K562 (cell line): Measurements from ENCODE around the gene WLS. TPM values are rescaled to one million over a fixed set of nuclear protein-coding genes. Genes with fewer than 3 reads are reported as not detected.

Source experiments
- ATAC-seq: fragments of 200-7000 bp; cut with Tn5 transposase; 3 replicates; pipeline ENCODE4 v1.9.1; 2020; ENCODE audit warnings: moderate library complexity
- BruUV-seq: library from RNA; stranded (reverse); fragments of 400-500 nt; replicated peaks from 2 replicates; lab custom pipeline; 2021; lab: Mats Ljungman, UMichigan
- CTCF ChIA-PET: fragments of 300-600 bp; formaldehyde crosslinking; extraction: SDS; loops from one replicate; lab custom pipeline; 2021; ENCODE audit warnings: low intra/inter-chr PET ratio; lab: Yijun Ruan, JAX
- POLR2A ChIA-PET: fragments of 300-600, 350-650 bp; sonication (Branson Sonifier 250); formaldehyde crosslinking; extraction: SDS; loops from one replicate; lab custom pipeline; 2021; ENCODE audit warnings: antibody characterized with exemption, inconsistent platforms; lab: Yijun Ruan, JAX
- DNase-seq, 4 experiments: peaks; one replicate each; pipeline versions ENCODE4 v3.0.0 to v3.0.0-alpha.2; 2011 to 2018; ENCODE audit warnings: low spot score in 3 of 4, mixed read lengths in 3 of 4; ENCODE audit errors: extremely low read depth in 1 of 4
- FAIRE-seq: peaks from 2 replicates; lab custom pipeline; 2011; peaks lifted over from hg19 to GRCh38; lab: Jason Lieb, UNC
- H2AFZ ChIP-seq: 2 replicates; pipeline ENCODE4 v1.6.0; 2011; ENCODE audit warnings: low read depth, low read length, control low read depth, inconsistent platforms
- H3K27ac ChIP-seq: fragments of 200-600 bp; 3 replicates; pipeline ENCODE4 v1.8.0; 2011; ENCODE audit warnings: low read depth, mild to moderate bottlenecking, control low read depth, inconsistent platforms, low read length, moderate library complexity, mixed read lengths; ENCODE audit errors: extremely low read depth
- H3K27me3 ChIP-seq, 2 experiments: fragments of 300-600 bp in 1 of 2; 2 replicates in 1 of 2; 3 replicates in 1 of 2; pipeline versions ENCODE4 v1.6.0 to v1.8.0; 2011; ENCODE audit warnings: inconsistent platforms in 2 of 2, low read length in 2 of 2, mild to moderate bottlenecking in 1 of 2, mixed read lengths in 1 of 2, moderate library complexity in 1 of 2; ENCODE audit not compliant: control insufficient read depth in 2 of 2, insufficient read depth in 2 of 2
- H3K36me3 ChIP-seq: fragments of 300-600 bp; 3 replicates; pipeline ENCODE4 v1.8.0; 2011; ENCODE audit warnings: mild to moderate bottlenecking, low read length, inconsistent platforms; ENCODE audit not compliant: control insufficient read depth, insufficient read depth
- H3K4me1 ChIP-seq, 2 experiments: fragments of 200-600 bp in 1 of 2; replicated peaks in 1 of 2; 2 replicates in 1 of 2; 3 replicates in 1 of 2; pipeline versions ENCODE4 v1.5.1 to v1.8.0; 2011; ENCODE audit warnings: inconsistent platforms in 2 of 2, low read length in 2 of 2, mild to moderate bottlenecking in 1 of 2, mixed read lengths in 1 of 2, moderate library complexity in 1 of 2; ENCODE audit not compliant: control insufficient read depth in 2 of 2, insufficient read depth in 2 of 2
- H3K4me2 ChIP-seq: 2 replicates; pipeline ENCODE4 v1.6.1; 2011; ENCODE audit warnings: low read length, control low read depth, inconsistent platforms, mixed read lengths; ENCODE audit not compliant: insufficient read depth
- H3K4me3 ChIP-seq: fragments of 200-600 bp; sonication (generic), shearing (Covaris generic); 2 replicates; pipeline ENCODE4 v1.5.1; 2016; ENCODE audit warnings: control low read depth, inconsistent platforms
- H3K79me2 ChIP-seq: fragments of 200-600 bp; 3 replicates; pipeline ENCODE4 v1.8.0; 2011; ENCODE audit warnings: low read length, inconsistent platforms; ENCODE audit not compliant: control insufficient read depth, insufficient read depth
- H3K9ac ChIP-seq, 2 experiments: 2 replicates each; pipeline versions ENCODE4 v1.6.0 to v1.6.1; 2011; ENCODE audit warnings: low read depth in 2 of 2, low read length in 2 of 2, control low read depth in 1 of 2, inconsistent platforms in 1 of 2, mild to moderate bottlenecking in 1 of 2, mixed read lengths in 1 of 2; ENCODE audit not compliant: insufficient read depth in 1 of 2
- H3K9me1 ChIP-seq: one replicate; pipeline ENCODE4 v1.6.0; 2011; ENCODE audit warnings: inconsistent platforms, mild to moderate bottlenecking, low read length, moderate library complexity; ENCODE audit not compliant: control insufficient read depth, insufficient read depth
- H3K9me3 ChIP-seq: replicated peaks from 2 replicates; pipeline ENCODE4 v1.5.1; 2011; ENCODE audit warnings: low read depth, low read length, inconsistent platforms; ENCODE audit not compliant: control insufficient read depth, insufficient read depth
- H4K20me1 ChIP-seq: replicated peaks from 2 replicates; pipeline ENCODE4 v1.6.1; 2011; ENCODE audit warnings: low read length, inconsistent platforms, mixed read lengths; ENCODE audit not compliant: control insufficient read depth, insufficient read depth
- CREB1 ChIP-seq, 2 experiments: sonication (generic) in 1 of 2; formaldehyde crosslinking in 1 of 2; IDR thresholded peaks; 2 replicates each; pipeline versions ENCODE4 v1.6.1 to v1.8.0; 2012 to 2022; ENCODE audit warnings: inconsistent platforms in 1 of 2, mild to moderate bottlenecking in 1 of 2, missing genetic modification reagents in 1 of 2, moderate library complexity in 1 of 2
- E2F8 ChIP-seq: fragments of 450-650 bp; IDR thresholded peaks from 2 replicates; pipeline ENCODE4 v1.7.1; 2018; ENCODE audit warnings: mild to moderate bottlenecking, low read depth; ENCODE audit not compliant: partially characterized antibody
- ELK3 ChIP-seq: fragments of 450-650 bp; formaldehyde crosslinking; IDR thresholded peaks from 2 replicates; pipeline ENCODE4 v1.4.0; 2020; ENCODE audit warnings: mild to moderate bottlenecking
- NR4A1 ChIP-seq, 2 experiments: fragments of 250-450 bp in 1 of 2; fragments of 450-650 bp in 1 of 2; sonication (Bioruptor Pico) in 1 of 2; IDR thresholded peaks; 2 replicates each; pipeline versions ENCODE4 v1.4.0 to v1.6.1; 2016 to 2020; ENCODE audit warnings: mild to moderate bottlenecking in 2 of 2, missing compliant biosample characterization in 1 of 2, missing genetic modification characterization in 1 of 2, moderate library complexity in 1 of 2
- POU5F1 ChIP-seq: fragments of 150-350 bp; IDR thresholded peaks from 2 replicates; pipeline ENCODE4 v1.6.1; 2014; ENCODE audit warnings: borderline replicate concordance, low read length, low read depth, mild to moderate bottlenecking; ENCODE audit not compliant: partially characterized antibody
- TAF9B ChIP-seq: fragments of 450-650 bp; IDR thresholded peaks from 2 replicates; pipeline ENCODE4 v1.6.1; 2018; ENCODE audit warnings: mild to moderate bottlenecking; ENCODE audit not compliant: partially characterized antibody
- TCF7L2 ChIP-seq: fragments of 150-350 bp; IDR thresholded peaks from 2 replicates; pipeline ENCODE4 v1.6.1; 2016; ENCODE audit warnings: low read depth, mild to moderate bottlenecking, low read length, moderate library complexity
- TSC22D4 ChIP-seq: fragments of 450-650 bp; IDR thresholded peaks from 2 replicates; pipeline ENCODE4 v1.6.1; 2016; ENCODE audit warnings: missing genetic modification characterization, missing biosample characterization, control low read depth
- ZEB2 ChIP-seq: fragments of 450-650 bp; IDR thresholded peaks from 2 replicates; pipeline ENCODE4 v1.6.1; 2016
- ZNF280B ChIP-seq: fragments of 250-450 bp; sonication (Bioruptor Pico); IDR thresholded peaks from 2 replicates; pipeline ENCODE4 v1.5.1; 2021; ENCODE audit warnings: mild to moderate bottlenecking
- ZNF584 ChIP-seq: fragments of 200-800 bp; sonication (Bioruptor generic); IDR thresholded peaks from 2 replicates; pipeline ENCODE4 v1.6.1; 2016; ENCODE audit warnings: low read depth, mild to moderate bottlenecking, missing genetic modification characterization, missing compliant biosample characterization
- WGBS: fragments of 100-300 bp; shearing (Covaris generic); methylation state at CpG from one replicate; pipeline ENCODE4 v1.1.6; 2016; ENCODE audit warnings: low coverage, mixed read lengths; ENCODE audit not compliant: insufficient coverage; ENCODE audit errors: missing lambda C conversion rate; 5-methylcytosine and 5-hydroxymethylcytosine counted together
- in situ Hi-C: fragments of 300-500 bp; cut with MboI; formaldehyde crosslinking; loops from 4 replicates; pipeline ENCODE4 v1.15.0; 2018; ENCODE audit warnings: inconsistent platforms, mixed read lengths
- intact Hi-C: fragments of 100-400 bp; cut with micrococcal nuclease; formaldehyde crosslinking; loops from 2 replicates; pipeline ENCODE4 v1.14.2; 2022
- polyA plus RNA-seq, 8 experiments: library from polyadenylated mRNA; depleted of rRNA in 4 of 8; stranded (reverse) in 5 of 8; unstranded in 3 of 8; fragments of >200 nt; fragmentation: Nextera tagmentation in 2 of 8; fragmentation: Illumina TruSeq in 1 of 8; extraction: Ambion mirVana in 2 of 8; extraction: Trizol in 1 of 8; gene quantifications; 2 replicates each; pipeline versions ENCODE4 v1.2.1 to v1.2.3, GENCODE V29; 2011 to 2014; ENCODE audit warnings: inconsistent platforms in 1 of 8, missing spikeins in 1 of 8
- total RNA-seq, 7 experiments: library from RNA; depleted of rRNA in 6 of 7; stranded (reverse); fragments of >200 nt in 6 of 7; fragmentation: Illumina TruSeq in 2 of 7; extraction: Trizol in 2 of 7; gene quantifications; 2 replicates each; pipeline versions ENCODE4 v1.2.1 to v1.2.3, GENCODE V29; 2011 to 2021; ENCODE audit warnings: low replicate concordance in 1 of 7
- TF ChIP-seq, protein P1 (sequence below): fragments of 450-650 bp; formaldehyde crosslinking; IDR thresholded peaks from 2 replicates; pipeline ENCODE4 v1.4.0; 2020; ENCODE audit warnings: mild to moderate bottlenecking, moderate library complexity
- TF ChIP-seq, protein P2 (sequence below): fragments of 250-450 bp; sonication (Bioruptor Pico); IDR thresholded peaks from 2 replicates; pipeline ENCODE4 v1.4.0; 2020

WLS gene
- total and polyA plus RNA-seq, 9 of the 15 experiments (the other 6 are each of a cell fraction or from before 2014, with no cell fraction given) = 0.47 TPM; not detected in 8

DNA sequence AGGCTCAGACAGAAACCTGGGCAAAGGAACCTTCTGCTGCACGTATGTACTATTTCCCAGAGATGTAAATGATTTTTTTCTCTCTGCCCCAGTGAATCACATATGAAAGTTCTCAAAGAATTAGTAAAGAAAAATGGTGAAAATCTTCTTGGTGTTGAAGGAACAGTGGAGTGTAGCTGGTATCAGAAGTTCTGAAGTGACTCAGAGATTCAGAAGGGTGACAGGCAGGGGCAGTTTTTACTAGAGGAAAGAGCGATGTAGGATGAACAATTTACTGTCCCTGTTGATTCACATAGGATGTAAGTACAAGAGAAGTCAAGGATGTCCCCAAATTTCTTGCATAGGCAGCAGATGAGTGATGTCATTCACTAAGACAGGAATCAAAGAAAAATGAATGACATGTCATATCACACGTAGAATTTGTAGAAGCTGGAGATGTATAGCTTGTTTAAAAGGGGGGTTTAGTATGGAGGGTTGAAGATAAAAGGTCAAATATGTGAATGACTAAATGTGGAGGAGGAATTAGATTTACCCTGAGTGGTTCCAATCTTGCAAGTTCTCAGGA lies 26.4 kb downstream of the WLS start:
- no peak for ATAC-seq
- ChIA-PET CTCF (no interaction called here), POLR2A (no interaction called here)
- H3K4me1 ChIP-seq = no peaks in the 10 kb centered on the region
- H3K27ac ChIP-seq = no peak overlapping the region
- no peak for DNase-seq
- no peaks in the 10 kb centered on the region for H4K20me1 ChIP-seq
- intact Hi-C loops = no loop called here
- no peaks in the 10 kb centered on the region for H3K9me3 ChIP-seq
- in situ Hi-C loops = no loop called here
- no peak overlapping the region for H3K4me2 ChIP-seq
- 3% methylated on average over 3 of the region's 3 CpGs for WGBS
- no peaks in the 10 kb centered on the region for H3K27me3 ChIP-seq
- BruUV-seq = no TSS peak
- H3K9ac ChIP-seq = no peak overlapping the region
- H3K9me1 ChIP-seq = no peaks in the 10 kb centered on the region
- no peak overlapping the region for H3K4me3 ChIP-seq
- H2AFZ ChIP-seq = no peak overlapping the region
- H3K36me3 ChIP-seq = no peaks in the 10 kb centered on the region
- H3K79me2 ChIP-seq = no peaks in the 10 kb centered on the region
- FAIRE-seq = no peak
- TF ChIP-seq, protein P1, sequence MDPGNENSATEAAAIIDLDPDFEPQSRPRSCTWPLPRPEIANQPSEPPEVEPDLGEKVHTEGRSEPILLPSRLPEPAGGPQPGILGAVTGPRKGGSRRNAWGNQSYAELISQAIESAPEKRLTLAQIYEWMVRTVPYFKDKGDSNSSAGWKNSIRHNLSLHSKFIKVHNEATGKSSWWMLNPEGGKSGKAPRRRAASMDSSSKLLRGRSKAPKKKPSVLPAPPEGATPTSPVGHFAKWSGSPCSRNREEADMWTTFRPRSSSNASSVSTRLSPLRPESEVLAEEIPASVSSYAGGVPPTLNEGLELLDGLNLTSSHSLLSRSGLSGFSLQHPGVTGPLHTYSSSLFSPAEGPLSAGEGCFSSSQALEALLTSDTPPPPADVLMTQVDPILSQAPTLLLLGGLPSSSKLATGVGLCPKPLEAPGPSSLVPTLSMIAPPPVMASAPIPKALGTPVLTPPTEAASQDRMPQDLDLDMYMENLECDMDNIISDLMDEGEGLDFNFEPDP (CRISPR knock-in tag) = no peak
- TF ChIP-seq, protein P2, sequence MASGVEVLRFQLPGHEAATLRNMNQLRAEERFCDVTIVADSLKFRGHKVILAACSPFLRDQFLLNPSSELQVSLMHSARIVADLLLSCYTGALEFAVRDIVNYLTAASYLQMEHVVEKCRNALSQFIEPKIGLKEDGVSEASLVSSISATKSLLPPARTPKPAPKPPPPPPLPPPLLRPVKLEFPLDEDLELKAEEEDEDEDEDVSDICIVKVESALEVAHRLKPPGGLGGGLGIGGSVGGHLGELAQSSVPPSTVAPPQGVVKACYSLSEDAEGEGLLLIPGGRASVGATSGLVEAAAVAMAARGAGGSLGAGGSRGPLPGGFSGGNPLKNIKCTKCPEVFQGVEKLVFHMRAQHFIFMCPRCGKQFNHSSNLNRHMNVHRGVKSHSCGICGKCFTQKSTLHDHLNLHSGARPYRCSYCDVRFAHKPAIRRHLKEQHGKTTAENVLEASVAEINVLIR = no peak
- TF ChIP-seq TCF7L2 (no peak), CREB1 (IDR thresholded peaks at IDR 0.05) (no peak), CREB1 (CRISPR knock-in tag; IDR thresholded peaks at IDR 0.05) (no peak), ZNF280B (CRISPR knock-in tag) (no peak), ELK3 (CRISPR knock-in tag) (no peak), TAF9B (no peak), POU5F1 (no peak), TSC22D4 (no peak), ZEB2 (no peak), NR4A1 (CRISPR knock-in tag; IDR thresholded peaks at IDR 0.05) (no peak), NR4A1 (tag; IDR thresholded peaks at IDR 0.05) (no peak), E2F8 (no peak), ZNF584 (CRISPR knock-in tag) (no peak)
